GM12801 (cell line): Measurements from ENCODE around the gene SLC39A9.

Source experiments
- CTCF ChIP-seq: IDR thresholded peaks from one replicate; pipeline ENCODE4 v1.5.1; 2011; ENCODE audit warnings: control low read depth; ENCODE audit not compliant: insufficient read length; ENCODE audit errors: extremely low read depth

SLC39A9 gene

GRCh38 chr14:69489495-69489894 lies 91.0 kb downstream of the SLC39A9 start:
- TF ChIP-seq CTCF, result no peak

- TF ChIP-seq CTCF, result no peak
Measured at GRCh38 chr14:69490219-69490918, 91.9 kb downstream of the SLC39A9 start.

- TF ChIP-seq CTCF, result no peak
Measured at GRCh38 chr14:69491193-69491592, 92.7 kb downstream of the SLC39A9 start.

GRCh38 chr14:69493038-69493437 lies 94.5 kb downstream of the SLC39A9 start:
- TF ChIP-seq CTCF, result no peak

GRCh38 chr14:69493791-69494190 lies 95.3 kb downstream of the SLC39A9 start:
- TF ChIP-seq CTCF, result no peak

- TF ChIP-seq CTCF, result no peak
Measured at GRCh38 chr14:69495341-69495921, 96.9 kb downstream of the SLC39A9 start.

- TF ChIP-seq CTCF, result no peak
Measured at GRCh38 chr14:69499436-69499835, 100.9 kb downstream of the SLC39A9 start.

GRCh38 chr14:69500096-69500495 lies 101.6 kb downstream of the SLC39A9 start:
- no peak for TF ChIP-seq CTCF
